ENCODE measurements around the gene MFRP.
"Not testable (repeated sequence)": the region's sequence is repeated elsewhere in the genome, so short reads cannot be mapped to it uniquely, and the experiment has no call there.

The MFRP gene

DNA sequence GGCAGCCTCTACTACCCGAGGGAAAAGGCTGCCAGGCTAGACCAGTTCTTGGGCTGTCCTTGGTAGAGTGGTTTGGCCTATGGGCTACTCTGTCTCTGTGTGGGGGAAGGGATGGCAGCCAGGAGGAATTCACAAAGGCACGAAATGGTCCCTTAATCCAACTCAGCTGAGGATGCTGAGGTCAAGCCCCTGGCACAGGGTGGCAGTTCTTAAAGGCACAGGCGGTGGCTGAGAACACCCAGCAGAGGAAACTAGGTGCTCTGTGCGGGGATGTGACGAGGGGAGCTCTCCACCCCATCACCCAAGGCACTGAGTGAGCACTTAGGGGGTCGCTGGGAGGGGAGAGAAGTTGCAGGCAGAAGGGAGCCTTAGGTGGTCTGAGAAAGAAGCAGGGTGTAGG is at the start of gene MFRP:
Gene MFRP, minus strand, starts transcription at position 101 of the 400 bp plus-strand sequence. CDS start 192 bp downstream, outside the sequence.
- DNase-seq = no peak

DNA sequence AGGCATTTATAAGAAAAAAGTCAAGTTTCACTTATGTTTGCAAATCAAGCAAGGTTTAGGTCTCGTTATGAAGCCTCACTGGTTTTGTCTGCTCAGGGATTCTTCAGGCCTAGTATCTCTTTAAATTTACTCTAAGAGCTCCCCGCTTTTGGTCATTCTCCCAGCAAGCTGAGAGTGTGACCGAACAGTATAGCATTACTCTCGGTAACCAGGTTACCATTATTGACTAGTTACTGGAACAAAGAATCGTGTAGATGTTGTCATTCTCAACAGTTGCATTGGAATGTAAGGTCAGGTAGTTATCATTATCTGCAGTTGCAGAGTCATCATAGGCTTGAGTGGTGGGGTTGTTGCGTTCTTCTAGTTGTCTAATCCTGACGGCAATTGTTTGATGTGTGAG is 44.8 kb upstream of the MFRP start:
- DNase-seq = no peak

DNA sequence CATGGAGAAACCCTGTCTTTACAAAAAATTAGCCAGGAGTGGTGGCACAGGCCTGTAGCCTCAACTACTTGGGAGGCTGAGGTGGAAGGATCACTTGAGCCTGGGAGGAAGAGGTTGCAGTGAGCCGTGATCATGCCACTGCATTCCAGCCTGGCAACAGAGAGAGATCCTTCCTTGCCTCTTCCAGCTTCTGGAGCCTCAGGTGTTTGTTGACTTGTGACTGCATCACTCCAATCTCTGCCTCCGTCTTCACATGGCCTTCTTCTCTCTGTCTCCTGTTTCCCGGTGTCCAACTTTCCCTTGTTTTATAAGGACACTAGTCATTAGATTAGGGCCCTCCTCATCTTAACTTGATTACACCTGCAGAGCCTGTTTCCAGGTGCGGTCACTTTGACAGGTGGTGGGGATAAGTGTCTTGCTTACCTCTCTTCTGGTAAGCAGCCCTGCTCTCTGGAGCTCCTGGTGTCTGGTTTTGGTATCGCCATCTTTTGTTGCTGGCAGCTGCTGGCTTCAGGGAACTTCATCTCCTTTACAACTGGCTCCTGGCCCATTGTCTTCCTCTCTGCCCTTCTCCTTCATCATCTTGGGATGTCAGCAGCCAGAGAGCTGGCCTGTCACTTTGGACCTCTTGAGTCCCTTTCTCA is 43.2 kb upstream of the MFRP start:
- DNase-seq = peak; percentile 22

DNA sequence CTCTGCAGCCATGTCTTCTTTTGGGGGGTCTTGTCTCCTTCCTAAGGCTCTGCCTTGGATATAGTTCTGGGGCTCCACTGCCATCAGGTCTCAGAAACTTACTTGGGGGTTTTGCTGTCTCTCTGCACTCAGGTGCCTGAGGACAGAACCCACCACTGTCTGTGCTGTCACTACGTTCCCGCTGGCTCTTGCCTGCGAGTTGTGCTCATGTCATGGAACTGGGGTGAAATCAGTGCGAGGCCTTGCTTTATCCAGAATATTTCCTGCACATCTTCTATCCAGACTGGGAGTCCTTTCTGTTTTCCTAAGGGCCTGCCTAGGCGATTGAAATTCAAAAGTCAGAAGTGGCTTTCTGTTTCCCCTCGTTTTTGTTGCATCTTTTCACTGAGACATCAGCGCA is 41.6 kb upstream of the MFRP start:
- no peak for DNase-seq

DNA sequence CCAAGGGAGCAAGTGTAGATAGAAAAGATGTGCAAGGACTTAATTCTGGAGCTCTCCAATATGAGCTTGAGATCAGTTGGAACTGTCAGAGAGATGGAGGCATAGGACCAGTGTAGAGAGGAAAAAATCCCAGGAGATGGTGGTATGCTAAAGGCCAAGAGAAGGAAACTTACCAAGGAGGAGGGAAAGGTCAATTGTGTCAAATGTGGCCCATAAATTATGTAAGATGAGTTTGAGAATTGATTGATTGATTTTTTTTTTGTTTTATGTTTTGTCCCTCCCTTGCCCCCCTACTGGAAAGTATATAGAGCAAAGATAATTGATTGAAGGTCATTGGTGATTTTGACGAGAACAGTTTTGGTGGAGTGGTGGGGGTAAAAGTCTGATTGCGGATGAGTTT is 37.8 kb upstream of the MFRP start:
- DNase-seq = no peak

DNA sequence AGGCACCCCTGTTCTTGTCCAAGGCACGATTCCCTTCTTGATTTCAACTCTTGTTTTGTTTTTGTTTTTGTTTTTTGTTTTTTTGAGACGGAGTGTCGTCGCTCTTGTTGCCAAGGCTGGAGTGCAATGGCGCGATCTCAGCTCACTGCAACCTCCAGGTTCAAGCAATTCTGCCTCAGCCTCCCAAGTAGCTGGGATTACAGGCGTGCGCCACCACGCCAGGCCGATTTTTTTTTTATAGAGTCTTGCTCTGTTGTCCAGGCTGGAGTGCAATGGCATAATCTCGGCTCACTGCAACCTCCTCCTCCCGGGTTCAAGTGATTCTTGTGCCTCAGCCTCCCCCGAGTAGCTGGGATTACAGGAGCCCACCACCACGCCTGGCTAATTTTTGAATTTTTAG is 36.0 kb upstream of the MFRP start:
- not testable (repeated sequence) for DNase-seq

DNA sequence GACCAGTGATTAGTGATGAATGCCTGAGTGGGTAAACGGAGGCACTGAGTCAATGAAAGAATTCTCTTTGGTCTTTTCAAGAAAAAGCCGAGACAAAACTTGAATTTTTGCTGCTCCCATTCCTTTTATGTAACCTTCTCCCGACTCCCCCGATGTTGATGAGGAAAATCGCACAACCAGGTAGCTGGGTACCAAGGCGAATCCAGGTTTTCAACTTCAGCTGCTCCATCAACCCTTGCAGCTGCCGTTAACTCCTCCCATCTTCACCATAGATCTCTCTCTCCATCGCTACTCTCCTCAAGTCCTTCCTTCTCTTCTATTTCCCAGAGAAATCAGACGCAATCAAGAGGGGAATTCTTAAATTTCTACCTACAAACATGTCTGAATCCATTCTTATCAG is 35.6 kb upstream of the MFRP start:
- no peak for DNase-seq

DNA sequence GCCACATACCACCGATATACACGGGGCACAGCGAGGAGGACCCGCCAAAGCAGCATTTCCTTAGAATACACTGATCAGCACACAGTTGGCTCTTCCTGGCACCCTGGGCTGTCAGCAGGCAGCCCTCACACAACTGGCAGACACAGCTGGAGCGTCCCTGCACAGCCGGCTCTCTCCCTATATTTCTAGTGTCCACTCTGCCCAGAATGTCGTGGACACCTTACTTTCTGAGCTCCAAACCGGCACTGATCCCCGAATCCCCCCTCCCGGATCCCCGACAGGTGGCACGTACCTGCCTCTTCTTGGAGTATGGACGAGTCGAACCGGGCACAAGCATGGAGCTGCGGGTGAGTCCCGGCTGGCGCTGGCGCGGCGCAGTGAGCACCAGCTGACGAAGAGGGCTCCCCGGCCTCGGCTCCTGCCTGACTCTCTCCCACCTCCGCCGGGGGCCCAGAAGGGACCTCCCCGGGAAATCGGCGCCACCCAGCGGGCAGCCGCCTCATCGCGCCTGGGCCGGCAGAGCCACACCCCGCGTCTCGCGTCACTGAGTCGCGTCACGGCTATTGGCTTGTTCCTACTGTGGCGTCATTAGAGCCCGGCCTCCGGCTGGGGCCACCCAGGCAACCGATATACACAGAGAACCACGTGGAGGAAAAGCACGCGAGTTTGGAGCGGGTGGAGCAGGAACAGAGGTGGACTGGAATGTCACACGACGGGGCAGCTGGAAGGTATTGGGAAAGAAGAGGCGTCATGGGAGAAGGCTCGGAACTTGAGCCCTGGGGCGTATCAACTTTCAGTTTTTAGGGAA is 34.9 kb upstream of the MFRP start, which contains the start of gene USP2:
Gene USP2, minus strand, starts transcription at position 510 of the 808 bp plus-strand sequence. CDS start 8,210 bp downstream, outside the sequence.
- peak; percentile 83 for DNase-seq

DNA sequence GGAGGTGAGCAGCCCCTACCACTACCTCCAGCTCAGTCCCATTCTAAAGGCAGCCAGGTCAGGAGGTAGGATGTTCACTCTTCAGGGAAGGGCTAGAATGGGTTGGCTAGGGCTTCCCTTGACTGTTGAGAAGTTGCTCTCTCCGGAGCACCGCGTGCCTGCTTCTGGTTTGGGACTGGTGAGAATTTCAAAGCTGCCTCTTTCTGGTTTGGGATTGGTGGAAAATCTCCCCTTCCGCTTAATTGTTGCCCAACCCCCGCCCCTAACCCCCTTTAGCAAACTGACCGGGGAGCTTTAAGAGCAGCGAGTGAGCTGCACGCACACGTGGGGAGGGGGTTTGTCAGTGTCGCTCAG is 34.3 kb upstream of the MFRP start:
- DNase-seq = no peak

DNA sequence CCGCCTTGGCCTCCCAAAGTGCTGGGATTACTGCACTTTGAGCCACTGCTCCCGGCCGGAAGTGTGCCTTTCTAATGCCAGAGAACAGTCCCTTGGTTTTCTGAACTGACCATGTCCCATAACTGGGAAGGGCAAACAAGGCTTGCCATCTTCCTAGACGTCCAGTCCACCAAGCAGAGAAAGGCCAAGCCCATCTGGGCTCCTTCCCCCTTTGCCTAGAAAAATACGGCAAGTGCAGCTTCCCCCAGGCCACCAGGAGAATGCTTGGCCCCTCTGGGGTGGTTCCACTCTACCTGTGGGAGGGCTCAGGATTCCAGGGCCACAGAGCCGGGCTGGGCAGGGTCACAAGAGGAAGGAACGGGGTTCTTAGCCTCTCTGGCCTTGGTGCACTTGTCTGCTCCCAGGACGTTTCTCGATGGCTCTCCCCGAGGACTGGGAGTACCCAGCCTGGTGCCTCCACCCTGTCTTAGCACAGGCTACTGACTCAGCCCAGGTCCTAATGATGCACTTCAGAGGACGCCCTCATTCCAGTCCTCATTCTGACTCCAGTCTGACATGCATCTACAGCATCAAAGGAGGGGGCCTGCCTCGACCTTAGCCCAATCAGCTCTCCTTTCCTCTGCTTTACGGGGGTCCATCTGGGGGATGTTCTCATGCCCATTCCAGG is 33.8 kb upstream of the MFRP start:
- no peak for DNase-seq

DNA sequence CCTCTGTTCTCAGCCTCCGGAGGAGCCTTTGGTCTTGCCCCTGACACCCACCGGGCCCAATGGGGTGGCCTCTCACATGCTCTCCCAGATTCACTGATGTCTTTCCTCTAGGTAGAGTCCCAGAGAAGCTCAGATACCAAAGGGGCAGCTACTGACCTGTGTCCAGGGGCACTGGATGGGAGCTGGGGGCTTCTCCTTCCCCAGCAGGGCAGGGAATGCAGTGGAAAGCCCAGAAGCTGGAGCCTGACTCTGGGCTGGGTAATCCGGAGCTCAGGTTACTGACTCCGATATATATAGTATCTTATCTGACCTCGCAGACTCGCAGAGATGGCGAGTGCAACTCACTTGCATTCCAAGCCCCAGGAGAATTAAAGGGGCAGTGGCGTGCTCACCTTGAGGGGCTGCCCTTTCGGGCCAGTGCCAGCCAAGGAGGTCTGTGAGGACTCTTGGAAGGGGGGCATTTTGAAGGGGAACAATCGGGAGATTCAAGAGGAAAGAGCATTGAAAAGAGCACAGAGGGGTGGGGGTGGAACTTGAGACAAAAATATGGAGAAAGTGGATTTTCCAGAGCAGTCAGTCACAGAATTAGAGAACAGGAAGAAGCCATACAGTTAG is 32.5 kb upstream of the MFRP start:
- DNase-seq = no peak

DNA sequence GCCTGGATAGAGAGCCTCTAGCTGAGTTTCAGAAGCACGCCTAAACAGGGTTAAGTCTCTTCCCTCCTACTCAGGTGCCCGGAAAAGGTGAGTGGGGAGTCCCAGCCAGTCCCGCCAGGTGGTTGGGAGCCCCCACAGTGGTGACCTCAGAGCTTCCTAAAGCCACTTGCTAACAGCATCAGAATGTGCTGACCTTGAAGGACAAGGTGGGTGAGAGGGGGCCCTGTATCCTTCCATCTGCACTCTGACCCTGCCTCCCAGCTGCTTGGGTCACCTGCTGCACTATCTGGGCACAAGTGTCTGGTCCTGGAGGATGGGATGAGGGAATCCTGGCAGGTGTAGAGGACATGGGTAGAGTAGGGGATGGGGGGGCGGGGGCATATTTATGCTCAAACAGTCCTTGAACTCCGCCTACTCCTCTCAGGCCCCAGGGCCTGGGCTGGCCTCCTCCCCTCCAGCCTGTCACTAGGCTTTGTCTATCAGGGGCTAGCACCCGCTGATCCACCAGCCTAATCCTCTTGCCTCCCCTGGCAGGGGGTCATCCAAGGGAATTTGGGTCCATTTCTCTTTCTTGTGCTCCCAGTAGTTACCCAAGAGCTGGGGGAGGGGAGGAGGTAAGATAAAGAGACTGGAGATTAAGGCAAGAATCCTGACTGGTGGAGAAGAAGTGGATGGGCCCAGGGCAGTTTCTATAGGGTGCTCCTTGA is 31.6 kb upstream of the MFRP start:
- no peak for DNase-seq

DNA sequence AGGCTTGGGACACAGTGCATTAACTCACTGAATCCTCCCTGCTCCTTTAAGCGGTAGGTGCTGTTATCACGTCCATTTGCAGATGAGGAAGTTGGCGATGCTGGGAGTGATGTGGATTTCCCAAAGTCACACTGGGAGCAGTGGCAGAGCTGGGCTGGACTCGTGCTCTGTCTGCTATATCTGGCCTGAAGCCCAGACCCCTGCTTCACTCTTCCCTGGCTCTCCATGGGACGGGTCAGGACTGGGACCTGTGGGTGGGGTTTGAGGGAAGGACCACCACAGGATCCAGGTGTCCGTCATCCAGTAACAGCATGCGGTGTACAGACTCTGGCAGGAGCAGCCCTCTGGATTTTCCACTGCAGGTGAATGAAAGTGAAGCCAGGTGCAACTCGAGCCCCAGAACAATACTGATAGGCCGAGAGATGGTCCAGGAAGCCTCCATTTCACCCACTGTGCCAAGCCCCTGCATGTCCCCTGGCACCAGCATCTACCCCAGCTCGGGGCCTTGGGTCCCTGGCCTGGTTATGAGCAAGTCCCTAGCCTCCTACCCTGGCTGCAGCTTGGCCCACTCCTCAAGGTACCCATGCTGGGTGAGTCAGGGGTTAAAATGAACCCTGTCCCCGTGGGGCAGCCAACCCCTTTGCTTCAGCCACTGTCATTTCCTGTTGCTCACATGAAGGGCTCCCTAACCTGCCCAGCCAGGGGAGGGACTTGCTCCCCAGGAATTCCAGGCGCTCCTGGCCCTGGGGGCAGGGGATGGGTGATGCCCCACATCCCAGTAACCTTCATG is 30.8 kb upstream of the MFRP start:
- no peak for DNase-seq

DNA sequence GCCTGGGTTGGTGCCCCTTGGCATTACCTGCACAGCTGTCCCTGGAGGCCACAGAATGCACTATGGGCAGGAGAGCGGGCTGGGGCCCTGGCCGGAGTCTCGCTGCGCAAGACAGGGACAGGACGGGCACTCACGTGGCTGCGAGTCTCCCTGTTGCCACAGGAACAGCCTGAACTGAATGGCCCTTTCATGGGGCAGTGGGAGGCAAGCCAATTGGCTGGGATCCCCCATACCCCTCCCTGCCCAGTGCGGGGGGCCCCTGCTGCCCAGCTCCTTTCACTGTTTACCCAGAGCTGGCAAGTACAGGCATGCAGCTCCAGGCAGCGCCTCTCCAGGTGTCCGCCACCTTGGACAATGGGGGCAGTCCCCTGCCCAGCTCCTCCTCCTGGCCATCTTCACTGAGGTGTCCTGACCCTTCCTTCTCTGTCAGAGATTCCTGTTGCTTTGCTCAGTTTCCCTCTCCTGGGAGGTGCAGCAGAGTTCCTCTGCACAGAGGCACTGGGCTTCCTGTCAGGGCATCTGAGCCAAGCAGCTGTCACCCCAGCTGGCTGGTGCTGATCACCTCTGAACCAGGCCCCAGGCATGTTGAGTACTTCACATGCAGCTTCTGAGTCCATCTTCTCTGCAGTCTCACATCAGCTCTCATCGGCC is 29.8 kb upstream of the MFRP start:
- DNase-seq = peak; percentile 2

DNA sequence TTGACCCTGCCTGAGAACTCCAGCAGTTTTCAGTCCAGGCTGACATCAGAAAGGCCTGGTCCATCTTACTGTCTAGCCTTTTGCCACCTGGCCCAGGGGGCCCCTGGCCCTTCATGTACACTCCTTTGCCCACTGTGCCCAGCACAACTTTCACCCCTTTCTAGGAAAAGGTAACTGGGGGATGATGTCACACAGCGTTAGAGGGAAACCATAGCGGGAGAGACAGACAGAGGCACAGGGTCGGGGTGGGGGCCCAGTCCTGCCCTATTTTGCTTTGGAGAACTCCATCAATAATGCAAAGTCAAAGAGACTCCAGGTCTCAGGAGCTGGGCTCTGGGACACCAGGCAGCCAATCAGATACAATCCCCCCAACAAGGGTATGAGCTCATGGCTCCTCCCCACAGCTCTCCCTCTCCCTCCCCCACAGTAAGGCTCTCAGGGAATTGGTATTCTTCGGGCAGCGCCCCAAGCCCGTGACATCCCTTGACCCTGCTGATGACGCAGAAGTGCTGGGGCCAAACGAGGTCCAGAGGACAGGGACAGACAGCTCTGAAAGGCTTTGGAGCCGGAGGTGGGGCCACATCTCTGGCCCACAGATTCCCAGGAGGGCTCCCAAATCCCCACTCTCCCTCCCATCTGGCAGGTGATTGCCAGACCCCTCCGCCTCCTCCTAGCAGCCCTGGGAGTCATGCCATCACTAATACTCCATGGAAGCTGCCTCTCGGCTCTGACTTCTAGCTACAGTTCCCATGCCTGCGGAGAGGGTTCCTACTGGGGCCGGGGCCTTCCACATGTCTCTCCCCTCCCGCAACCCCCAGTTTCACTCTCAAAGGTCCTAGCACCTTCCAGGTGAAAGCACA is 29.1 kb upstream of the MFRP start:
- no peak for DNase-seq

DNA sequence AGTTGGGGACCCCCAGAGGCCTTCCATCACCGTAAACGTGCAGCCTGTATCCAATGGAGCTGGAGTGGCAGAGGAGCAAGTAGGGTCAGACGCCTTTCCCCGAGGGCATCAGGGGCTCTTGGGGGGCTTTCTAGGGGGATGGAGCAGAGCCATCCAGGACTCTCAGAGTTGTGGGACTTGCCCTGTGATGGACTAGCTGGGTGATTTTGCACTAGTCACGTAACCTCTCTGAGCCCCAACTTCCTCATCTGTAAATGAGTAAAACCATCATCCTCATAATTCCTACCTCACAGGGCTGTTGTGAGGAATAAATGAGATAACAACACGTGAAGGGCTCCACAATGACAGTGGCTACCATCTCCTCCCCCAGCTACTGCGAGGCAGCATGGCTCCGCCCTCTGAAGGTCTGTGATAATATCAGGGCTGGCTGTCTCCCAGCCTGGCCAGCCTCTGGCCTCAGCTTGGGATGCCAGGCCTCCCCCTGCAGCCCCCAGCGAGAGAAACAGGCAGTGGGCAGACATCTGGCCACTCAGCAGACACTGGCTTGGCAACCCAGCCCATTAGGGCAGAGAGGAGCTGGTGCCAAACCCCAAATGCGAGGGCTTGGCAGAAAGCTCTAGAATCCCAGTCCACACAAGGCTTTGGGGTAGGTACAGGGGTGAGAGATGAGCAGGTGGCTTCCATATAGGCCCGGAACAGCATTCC is 28.3 kb upstream of the MFRP start:
- no peak for DNase-seq

DNA sequence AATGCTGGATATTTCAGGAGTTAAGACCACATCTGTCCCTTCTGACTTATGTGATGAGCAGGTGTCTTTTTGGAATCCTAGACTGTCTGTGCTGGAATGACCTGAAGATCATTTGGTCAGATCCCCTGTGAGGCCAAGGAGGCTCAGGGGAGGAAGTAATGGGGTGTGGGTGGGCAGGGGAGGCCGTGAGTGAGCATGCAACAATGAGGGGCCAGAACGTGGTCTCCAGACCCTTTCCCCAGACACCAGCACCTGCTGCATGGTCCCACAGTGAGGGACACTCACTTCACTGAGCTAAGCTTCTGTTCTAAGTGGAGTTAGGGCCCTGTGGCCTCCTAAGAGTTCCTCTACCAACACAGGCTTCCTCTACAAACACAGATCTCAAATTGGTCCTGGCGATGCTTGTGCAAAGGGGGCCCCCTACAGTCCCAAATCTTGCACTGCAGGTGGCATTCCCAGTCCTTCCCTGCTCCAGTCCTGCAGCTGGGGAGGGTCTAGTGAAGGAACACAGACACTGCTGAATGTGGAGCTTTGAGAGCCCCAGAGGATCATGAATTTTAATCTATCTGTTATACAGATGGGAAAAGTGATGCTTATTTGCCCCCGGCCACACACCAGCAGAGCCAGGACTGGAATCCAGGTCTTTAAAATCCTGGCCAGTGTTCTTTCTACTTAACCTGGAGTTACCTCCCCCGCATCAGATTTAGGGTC is 27.6 kb upstream of the MFRP start:
- DNase-seq = peak; percentile 15

DNA sequence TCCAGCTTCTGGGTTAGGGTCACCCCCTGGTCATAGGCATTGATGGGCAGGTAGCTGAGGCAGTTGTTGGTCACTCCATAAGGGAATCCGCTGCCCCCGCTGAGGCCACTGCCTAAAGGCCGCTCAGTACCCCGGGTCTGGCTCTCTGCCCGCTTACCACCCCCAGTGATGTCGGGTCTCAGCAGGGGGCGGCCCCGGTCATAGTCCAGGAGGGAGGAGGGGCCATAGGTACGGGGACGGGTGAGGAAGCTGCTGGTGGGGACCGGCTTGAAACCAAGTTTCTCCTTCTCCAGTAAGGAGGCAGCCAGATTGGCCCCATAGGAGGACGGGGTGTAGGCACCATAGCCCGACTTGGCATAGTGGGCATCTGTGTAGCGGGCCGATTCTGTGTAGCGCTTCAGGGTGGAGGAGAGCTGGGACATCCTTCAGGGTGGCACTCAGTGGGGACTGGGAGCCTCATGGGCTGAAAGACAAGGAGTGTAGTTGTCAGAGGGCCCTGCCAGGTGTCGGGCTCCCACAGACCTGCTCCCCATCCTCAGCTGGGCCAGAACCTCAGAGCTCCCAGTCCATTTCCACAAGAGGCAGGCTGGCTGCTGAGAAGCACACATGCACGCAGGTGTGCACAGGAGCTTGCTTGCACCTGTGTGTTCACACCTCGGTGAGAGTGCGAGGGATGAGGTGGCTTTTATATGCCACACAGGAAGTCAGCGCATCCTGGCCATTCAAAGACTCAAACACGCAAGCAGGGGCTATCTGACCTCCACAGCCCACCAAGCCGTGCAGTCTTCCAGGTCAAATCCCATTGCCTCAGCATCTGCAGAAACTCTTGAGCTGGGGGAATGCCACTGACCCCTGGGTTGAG is 26.8 kb upstream of the MFRP start:
- no peak for DNase-seq

Data from NCI-H748 treated with DMSO at 0.1 percent for 48 hours (cell line).